CD14-positive monocyte (primary cell): ENCODE measurements around the gene CTAG2. TPM values are rescaled to one million over a fixed set of nuclear protein-coding genes. Genes with fewer than 3 reads are reported as not detected.
A peak's percentile ranks its signal among the peaks of the same experiment; 100 is the strongest.

Experiments used
- DNase-seq, 3 donors: peaks; one replicate each; pipeline ENCODE4 v3.0.0-alpha.2; 2011 to 2022
- H2AFZ ChIP-seq: 2 replicates; pipeline ENCODE4 v1.6.0; 2012; ENCODE audit warnings: mild to moderate bottlenecking, low read depth, low read length, inconsistent platforms; ENCODE audit not compliant: insufficient read depth, poor library complexity, severe bottlenecking
- H3K27ac ChIP-seq, 2 donors: 1 replicate in 1 of 2; 2 replicates in 1 of 2; pipeline ENCODE4 v1.5.1; 2012 to 2013; ENCODE audit warnings: low read length in 2 of 2, control low read depth in 1 of 2, inconsistent platforms in 1 of 2, low read depth in 1 of 2, mild to moderate bottlenecking in 1 of 2
- H3K27me3 ChIP-seq, 2 donors: one replicate each; pipeline versions ENCODE4 v1.6.0 to v1.6.1; 2011 to 2013; ENCODE audit warnings: low read length in 2 of 2; ENCODE audit not compliant: control insufficient read depth in 2 of 2, insufficient read depth in 2 of 2
- H3K36me3 ChIP-seq, 2 donors: replicated peaks in 1 of 2; 1 replicate in 1 of 2; 2 replicates in 1 of 2; pipeline versions ENCODE4 v1.5.1 to v1.6.1; 2012 to 2013; ENCODE audit warnings: low read length in 2 of 2, control low read depth in 1 of 2, inconsistent platforms in 1 of 2, mild to moderate bottlenecking in 1 of 2; ENCODE audit not compliant: insufficient read depth in 2 of 2, control insufficient read depth in 1 of 2
- H3K4me1 ChIP-seq, 2 donors: 1 replicate in 1 of 2; 2 replicates in 1 of 2; pipeline versions ENCODE4 v1.5.1 to v1.6.1; 2012 to 2013; ENCODE audit warnings: low read length in 2 of 2, control low read depth in 1 of 2, inconsistent platforms in 1 of 2, mild to moderate bottlenecking in 1 of 2, moderate library complexity in 1 of 2; ENCODE audit not compliant: insufficient read depth in 2 of 2, control insufficient read depth in 1 of 2
- H3K4me2 ChIP-seq: replicated peaks from 2 replicates; pipeline ENCODE3; 2012; ENCODE audit warnings: low read length, moderate library complexity, mild to moderate bottlenecking; ENCODE audit not compliant: poor library complexity, severe bottlenecking; ENCODE audit errors: extremely low read depth
- H3K4me3 ChIP-seq, 3 experiments: fragments of 200-600 bp in 1 of 3; sonication (generic) in 1 of 3; replicated peaks in 1 of 3; 1 replicate in 2 of 3; 2 replicates in 1 of 3; pipeline ENCODE4 v1.5.1; 2011 to 2013; ENCODE audit warnings: low read length in 3 of 3, mild to moderate bottlenecking in 3 of 3, control low read depth in 2 of 3, low read depth in 2 of 3, inconsistent platforms in 1 of 3, moderate library complexity in 1 of 3
- H3K79me2 ChIP-seq: 2 replicates; pipeline ENCODE4 v1.6.0; 2012; ENCODE audit warnings: mild to moderate bottlenecking, control low read depth, inconsistent platforms, low read length, moderate library complexity; ENCODE audit not compliant: insufficient read depth
- H3K9ac ChIP-seq: 2 replicates; pipeline ENCODE4 v1.6.0; 2017; ENCODE audit warnings: low read length, mild to moderate bottlenecking; ENCODE audit not compliant: insufficient read depth, poor library complexity, severe bottlenecking
- H3K9me3 ChIP-seq, 2 donors: replicated peaks in 1 of 2; 1 replicate in 1 of 2; 2 replicates in 1 of 2; pipeline versions ENCODE4 v1.5.1 to v1.6.1; 2012 to 2013; ENCODE audit warnings: low read length in 2 of 2, control low read depth in 1 of 2; ENCODE audit not compliant: control insufficient read depth in 1 of 2, insufficient read depth in 1 of 2
- H4K20me1 ChIP-seq: 2 replicates; pipeline ENCODE4 v1.6.0; 2012; ENCODE audit warnings: mild to moderate bottlenecking, low read length, control low read depth, moderate library complexity; ENCODE audit not compliant: insufficient read depth
- H3K27ac Mint-ChIP-seq, 7 donors: one replicate each; pipeline ENCODE4 v1.8.0; 2020; ENCODE audit warnings: mild to moderate bottlenecking in 7 of 7, mixed read lengths in 7 of 7, moderate library complexity in 6 of 7, inconsistent platforms in 2 of 7
- H3K27me3 Mint-ChIP-seq, 3 donors: one replicate each; pipeline ENCODE4 v1.8.0; 2021 to 2022; ENCODE audit warnings: low read depth in 3 of 3, mild to moderate bottlenecking in 3 of 3, mixed read lengths in 3 of 3, moderate library complexity in 3 of 3, inconsistent platforms in 1 of 3
- H3K36me3 Mint-ChIP-seq, 2 donors: one replicate each; pipeline ENCODE4 v1.8.0; 2020; ENCODE audit warnings: mixed read lengths in 2 of 2, inconsistent platforms in 1 of 2, mild to moderate bottlenecking in 1 of 2
- H3K4me1 Mint-ChIP-seq: one replicate; pipeline ENCODE4 v1.8.0; 2020; ENCODE audit warnings: mild to moderate bottlenecking, mixed read lengths
- H3K4me3 Mint-ChIP-seq, 2 donors: one replicate each; pipeline ENCODE4 v1.8.0; 2020; ENCODE audit warnings: mild to moderate bottlenecking in 2 of 2, mixed read lengths in 2 of 2, moderate library complexity in 1 of 2
- H3K9me3 Mint-ChIP-seq, 7 donors: one replicate each; pipeline ENCODE4 v1.8.0; 2020 to 2022; ENCODE audit warnings: mixed read lengths in 7 of 7, mild to moderate bottlenecking in 6 of 7, moderate library complexity in 6 of 7, inconsistent platforms in 2 of 7
- WGBS: methylation state at CpG from one replicate; pipeline ENCODE4 v1.1.5; 2013; ENCODE audit warnings: missing lambda C conversion rate; ENCODE audit not compliant: insufficient coverage; 5-methylcytosine and 5-hydroxymethylcytosine counted together
- intact Hi-C, 2 donors: fragments of 100-400 bp; cut with micrococcal nuclease; formaldehyde crosslinking; loops; one replicate each; pipeline versions ENCODE4 v1.15.0 to v1.15.1; 2023
- polyA plus RNA-seq, 3 donors: library from polyadenylated mRNA; depleted of rRNA in 1 of 3; unstranded in 2 of 3; stranded (reverse) in 1 of 3; fragments of 300-500 nt in 2 of 3; fragments of >200 nt in 1 of 3; fragmentation: Illumina TruSeq in 2 of 3; gene quantifications; 1 replicate in 2 of 3; 2 replicates in 1 of 3; pipeline ENCODE4 v1.2.3, GENCODE V29; 2012 to 2021
- TF ChIP-seq, protein P1 (sequence below): fragments of 200-600 bp; IDR thresholded peaks from one replicate; pipeline ENCODE4 v1.8.0; 2022; ENCODE audit warnings: antibody characterized with exemption, mild to moderate bottlenecking

Gene CTAG2
- polyA plus RNA-seq, 3 donors, result not detected

DNA sequence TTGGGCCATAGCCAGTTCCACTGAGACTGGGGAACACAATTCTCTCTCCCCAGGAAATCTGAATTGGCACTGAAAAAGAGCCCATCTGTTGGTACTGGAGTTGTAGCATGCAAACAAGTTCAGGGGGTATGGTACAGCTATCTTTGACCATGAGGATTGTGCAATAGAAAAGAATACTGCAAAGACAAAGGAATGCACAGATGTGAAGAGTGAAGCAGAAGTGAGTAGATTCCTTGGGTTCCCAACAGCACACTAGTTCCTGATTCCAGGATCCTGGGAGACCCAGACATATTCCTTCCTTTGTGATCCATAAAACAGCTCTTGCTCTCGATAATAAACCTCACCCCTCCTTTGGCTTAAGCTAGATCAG lies 43.3 kb upstream of the CTAG2 start:
- Histone ChIP-seq H2AFZ (no peak overlapping the region), H3K79me2 (no peaks in the 10 kb centered on the region), H3K4me3 (no peak overlapping the region), H3K36me3 (peaks cover 54 to 75% of the 10 kb centered on the region in 2 donors), H3K9ac (no peak overlapping the region), H3K27me3 (no peaks in the 10 kb centered on the region), H3K27ac (peak overlapping the region in 1 of 2 donors; percentile 5), H3K4me1 (no peaks in the 10 kb centered on the region), H3K4me2 (no peak overlapping the region), H3K9me3 (no peaks in the 10 kb centered on the region), H4K20me1 (no peaks in the 10 kb centered on the region)
- WGBS, result no CpG with 5 or more reads among the region's 1 CpG
- Mint-ChIP-seq H3K27me3 (peaks cover 0 to 3% (median 0%) of the 10 kb centered on the region in 3 donors), H3K4me1 (peaks cover 8% of the 10 kb centered on the region), H3K27ac (peak overlapping the region in 4 of 7 donors; percentile 7 to 81 (median 66)), H3K9me3 (peaks cover 0 to 3% (median 3%) of the 10 kb centered on the region in 7 donors), H3K36me3 (peaks cover 63 to 71% of the 10 kb centered on the region in 2 donors), H3K4me3 (no peak overlapping the region)
- intact Hi-C loops, result no loop called here
- TF ChIP-seq, protein P1, sequence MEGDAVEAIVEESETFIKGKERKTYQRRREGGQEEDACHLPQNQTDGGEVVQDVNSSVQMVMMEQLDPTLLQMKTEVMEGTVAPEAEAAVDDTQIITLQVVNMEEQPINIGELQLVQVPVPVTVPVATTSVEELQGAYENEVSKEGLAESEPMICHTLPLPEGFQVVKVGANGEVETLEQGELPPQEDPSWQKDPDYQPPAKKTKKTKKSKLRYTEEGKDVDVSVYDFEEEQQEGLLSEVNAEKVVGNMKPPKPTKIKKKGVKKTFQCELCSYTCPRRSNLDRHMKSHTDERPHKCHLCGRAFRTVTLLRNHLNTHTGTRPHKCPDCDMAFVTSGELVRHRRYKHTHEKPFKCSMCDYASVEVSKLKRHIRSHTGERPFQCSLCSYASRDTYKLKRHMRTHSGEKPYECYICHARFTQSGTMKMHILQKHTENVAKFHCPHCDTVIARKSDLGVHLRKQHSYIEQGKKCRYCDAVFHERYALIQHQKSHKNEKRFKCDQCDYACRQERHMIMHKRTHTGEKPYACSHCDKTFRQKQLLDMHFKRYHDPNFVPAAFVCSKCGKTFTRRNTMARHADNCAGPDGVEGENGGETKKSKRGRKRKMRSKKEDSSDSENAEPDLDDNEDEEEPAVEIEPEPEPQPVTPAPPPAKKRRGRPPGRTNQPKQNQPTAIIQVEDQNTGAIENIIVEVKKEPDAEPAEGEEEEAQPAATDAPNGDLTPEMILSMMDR, result no peak
- DNase-seq, result no peak

DNA sequence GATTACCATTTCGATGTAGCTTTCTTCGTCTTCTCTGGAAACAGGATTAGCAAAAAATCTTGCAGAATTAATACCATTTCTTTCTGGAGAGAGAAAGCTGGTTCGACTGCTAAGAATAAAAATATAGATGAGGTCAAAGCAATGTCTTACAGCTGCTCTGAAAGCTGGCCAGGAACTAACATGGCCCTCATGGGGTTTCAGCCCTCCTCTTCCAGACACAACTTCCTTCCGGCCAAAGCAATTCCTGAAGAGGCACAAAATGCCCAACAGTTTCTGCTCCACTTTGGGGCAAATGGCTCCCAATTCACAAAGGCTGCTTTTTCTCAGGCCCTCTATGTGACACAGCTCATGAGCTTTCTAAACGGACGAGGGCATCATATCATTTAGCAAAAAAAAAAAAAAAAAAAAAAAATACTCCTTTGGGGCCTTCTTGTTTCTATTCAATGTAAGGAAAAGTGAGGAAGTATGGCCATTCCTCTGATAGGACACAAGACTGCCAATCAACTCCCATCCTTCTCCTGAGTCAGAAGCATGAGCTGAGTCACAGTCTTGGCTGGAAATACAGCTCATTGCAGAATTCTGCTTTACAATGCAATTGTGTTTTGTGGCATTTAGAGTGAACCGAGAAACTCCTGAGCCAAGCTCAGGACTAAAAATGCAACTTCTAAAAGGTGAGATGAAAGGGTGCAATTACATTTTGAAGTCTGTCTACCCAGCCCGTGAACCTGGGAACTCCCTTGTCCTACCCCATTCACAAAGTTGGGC lies 42.7 kb upstream of the CTAG2 start:
- Mint-ChIP-seq H3K36me3 (peaks cover 63 to 72% of the 10 kb centered on the region in 2 donors), H3K4me1 (peaks cover 8% of the 10 kb centered on the region), H3K4me3 (no peak overlapping the region), H3K27me3 (peaks cover 0 to 3% (median 0%) of the 10 kb centered on the region in 3 donors), H3K9me3 (peaks cover 0 to 3% (median 3%) of the 10 kb centered on the region in 7 donors), H3K27ac (peak overlapping the region in 2 of 7 donors; percentile 7 to 75)
- Histone ChIP-seq H2AFZ (no peak overlapping the region), H3K4me3 (no peak overlapping the region), H3K4me1 (no peaks in the 10 kb centered on the region), H4K20me1 (no peaks in the 10 kb centered on the region), H3K27ac (peak overlapping the region in 1 of 2 donors; percentile 5), H3K79me2 (no peaks in the 10 kb centered on the region), H3K9me3 (no peaks in the 10 kb centered on the region), H3K27me3 (no peaks in the 10 kb centered on the region), H3K36me3 (peaks cover 50 to 77% of the 10 kb centered on the region in 2 donors), H3K4me2 (no peak overlapping the region), H3K9ac (no peak overlapping the region)
- peak in 2 of 3 donors; percentile 12 to 46 for DNase-seq
- no CpG with 5 or more reads among the region's 8 CpGs for WGBS
- TF ChIP-seq, protein P1, result no peak
- intact Hi-C loops, result no loop called here
